ENCODE data around the gene CYP2A6. TPM values are rescaled to one million over a fixed set of nuclear protein-coding genes. Genes with fewer than 3 reads are reported as not detected.
A peak's percentile ranks its signal among the peaks of the same experiment; 100 is the strongest.

Gene CYP2A6
- total and polyA plus RNA-seq, 2 donors from 2014 or later: not detected

- Histone ChIP-seq H3K36me3 (ENCODE audit: control insufficient read depth in 2 of 3, insufficient read depth in 3 of 3, low read length in 3 of 3) (peaks cover 0 to 4% (median 0%) of the 10 kb centered on the region in 3 donors), H3K9ac (ENCODE audit: low read length in 3 of 3) (peak overlapping the region; percentile 12 to 82 (median 76)), H3K4me3 (ENCODE audit: low read length in 3 of 3) (peak overlapping the region; percentile 65 to 78 (median 74)), H3K27me3 (ENCODE audit: control insufficient read depth, insufficient read depth, low read length) (no peaks in the 10 kb centered on the region), H3K4me1 (ENCODE audit: control insufficient read depth in 2 of 3, insufficient read depth in 2 of 3, low read depth in 1 of 3, low read length in 3 of 3) (peaks cover 0 to 54% (median 24%) of the 10 kb centered on the region in 3 donors), H3K27ac (ENCODE audit: low read depth in 2 of 2, low read length in 2 of 2) (peak overlapping the region; percentile 67 to 87), H3K9me3 (ENCODE audit: control insufficient read depth in 2 of 3, insufficient read depth in 1 of 3, low read length in 3 of 3) (no peaks in the 10 kb centered on the region)
- no peak for TF ChIP-seq CTCF (IDR thresholded peaks at IDR 0.05; ENCODE audit: borderline replicate concordance, extremely low read depth, insufficient read depth)
- DNase-seq (peak; percentile 43 to 93 (median 73)), FAIRE-seq (no peak)
- intact Hi-C loops (cut with DNase I): loop anchor here (10.0 kb wide), 1 partner anchor 135 kb away; no protein-coding TSS in a partner anchor
Observed at GRCh38 chr19:40799558-40800338, 50.5 kb downstream of the CYP2A6 start.

- Histone ChIP-seq H3K27me3 (ENCODE audit: control insufficient read depth, insufficient read depth, low read length) (no peaks in the 10 kb centered on the region), H3K27ac (ENCODE audit: low read depth in 2 of 2, low read length in 2 of 2) (peak within 1 kb of the TSS; percentile 81 to 90), H3K4me1 (ENCODE audit: control insufficient read depth in 2 of 3, insufficient read depth in 2 of 3, low read depth in 1 of 3, low read length in 3 of 3) (peaks cover 0 to 46% (median 24%) of the 10 kb centered on the region in 3 donors), H3K36me3 (ENCODE audit: control insufficient read depth in 2 of 3, insufficient read depth in 3 of 3, low read length in 3 of 3) (peaks cover 0 to 4% (median 0%) of the 10 kb centered on the region in 3 donors), H3K9me3 (ENCODE audit: control insufficient read depth in 2 of 3, insufficient read depth in 1 of 3, low read length in 3 of 3) (no peaks in the 10 kb centered on the region), H3K4me3 (ENCODE audit: low read length in 3 of 3) (peak within 1 kb of the TSS; percentile 74 to 90 (median 81)), H3K9ac (ENCODE audit: low read length in 3 of 3) (peak within 1 kb of the TSS; percentile 76 to 82 (median 81))
- peak; percentile 100 for DNase-seq
- peak; percentile 96 for FAIRE-seq
- no peak for TF ChIP-seq CTCF (IDR thresholded peaks at IDR 0.05; ENCODE audit: borderline replicate concordance, extremely low read depth, insufficient read depth)
- intact Hi-C loops (cut with DNase I): no loop called here
Observed at GRCh38 chr19:40798683-40799557, 51.3 kb downstream of the CYP2A6 start, which contains the start of gene EGLN2. Gene EGLN2 (plus strand): TSS chr19:40799191. CDS start chr19:40800573, 1,382 bp downstream.

- peak; percentile 9 for TF ChIP-seq CTCF (IDR thresholded peaks at IDR 0.05; ENCODE audit: borderline replicate concordance, extremely low read depth, insufficient read depth)
- peaks cover 0 to 38% (median 16%) of the 10 kb centered on the region in 3 donors for H3K4me1 ChIP-seq (ENCODE audit: control insufficient read depth in 2 of 3, insufficient read depth in 2 of 3, low read depth in 1 of 3, low read length in 3 of 3)
Observed at GRCh38 chr19:40797963-40798682, 52.1 kb downstream of the CYP2A6 start.

More at GRCh38 chr19:40797963-40798682, 52.1 kb downstream of the CYP2A6 start:
- FAIRE-seq (no peak), DNase-seq (peak; percentile 71 to 93 (median 81))
- intact Hi-C loops (cut with DNase I): no loop called here
- peaks cover 0 to 4% (median 0%) of the 10 kb centered on the region in 3 donors for H3K36me3 ChIP-seq (ENCODE audit: control insufficient read depth in 2 of 3, insufficient read depth in 3 of 3, low read length in 3 of 3)
- no peaks in the 10 kb centered on the region for H3K27me3 ChIP-seq (ENCODE audit: control insufficient read depth, insufficient read depth, low read length)
- peak overlapping the region; percentile 81 to 90 for H3K27ac ChIP-seq (ENCODE audit: low read depth in 2 of 2, low read length in 2 of 2)
- peak overlapping the region; percentile 70 to 90 (median 81) for H3K4me3 ChIP-seq (ENCODE audit: low read length in 3 of 3)
- peak overlapping the region; percentile 72 to 81 (median 77) for H3K9ac ChIP-seq (ENCODE audit: low read length in 3 of 3)
- H3K9me3 ChIP-seq (ENCODE audit: control insufficient read depth in 2 of 3, insufficient read depth in 1 of 3, low read length in 3 of 3): no peaks in the 10 kb centered on the region

Measured in kidney (tissue), 14 donors.